Measurements from ENCODE around the gene MAPT. TPM values are rescaled to one million over a fixed set of nuclear protein-coding genes. Genes with fewer than 3 reads are reported as not detected.

MAPT gene
- total and polyA plus RNA-seq, 2 of the 13 experiments (the other 11 are each of a cell fraction or from before 2014, with no cell fraction given), result 2.1 to 2.8 TPM

DNA sequence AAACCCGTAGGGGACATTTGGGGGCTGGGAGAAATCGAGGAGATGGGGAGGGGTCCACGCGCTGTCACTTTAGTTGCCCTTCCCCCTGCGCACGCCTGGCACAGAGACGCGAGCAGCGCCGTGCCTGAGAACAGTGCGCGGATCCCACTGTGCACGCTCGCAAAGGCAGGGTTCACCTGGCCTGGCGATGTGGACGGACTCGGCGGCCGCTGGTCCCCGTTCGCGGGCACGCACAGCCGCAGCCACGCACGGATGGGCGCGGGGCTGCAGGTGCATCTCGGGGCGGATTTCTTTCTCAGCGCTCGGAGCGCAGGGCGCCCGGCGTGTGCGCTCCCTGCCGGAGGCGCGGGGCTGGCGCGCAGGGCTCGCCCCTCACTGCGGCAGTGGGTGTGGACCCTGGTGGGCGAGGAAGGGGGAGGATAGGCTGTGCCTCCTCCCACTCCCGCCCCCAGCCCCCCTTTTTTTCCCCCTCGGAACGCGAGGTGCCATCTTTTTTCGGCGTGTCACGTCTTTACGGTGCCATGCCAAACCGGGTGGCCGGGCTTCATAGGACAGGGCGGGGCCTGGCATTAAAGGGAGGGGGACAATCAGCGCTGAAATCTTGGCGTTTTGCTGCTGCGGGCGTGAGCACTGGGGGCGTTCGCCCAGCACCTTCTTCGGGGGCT, 1.1 kb downstream of the MAPT start (continued):
- TF ChIP-seq, protein P1, sequence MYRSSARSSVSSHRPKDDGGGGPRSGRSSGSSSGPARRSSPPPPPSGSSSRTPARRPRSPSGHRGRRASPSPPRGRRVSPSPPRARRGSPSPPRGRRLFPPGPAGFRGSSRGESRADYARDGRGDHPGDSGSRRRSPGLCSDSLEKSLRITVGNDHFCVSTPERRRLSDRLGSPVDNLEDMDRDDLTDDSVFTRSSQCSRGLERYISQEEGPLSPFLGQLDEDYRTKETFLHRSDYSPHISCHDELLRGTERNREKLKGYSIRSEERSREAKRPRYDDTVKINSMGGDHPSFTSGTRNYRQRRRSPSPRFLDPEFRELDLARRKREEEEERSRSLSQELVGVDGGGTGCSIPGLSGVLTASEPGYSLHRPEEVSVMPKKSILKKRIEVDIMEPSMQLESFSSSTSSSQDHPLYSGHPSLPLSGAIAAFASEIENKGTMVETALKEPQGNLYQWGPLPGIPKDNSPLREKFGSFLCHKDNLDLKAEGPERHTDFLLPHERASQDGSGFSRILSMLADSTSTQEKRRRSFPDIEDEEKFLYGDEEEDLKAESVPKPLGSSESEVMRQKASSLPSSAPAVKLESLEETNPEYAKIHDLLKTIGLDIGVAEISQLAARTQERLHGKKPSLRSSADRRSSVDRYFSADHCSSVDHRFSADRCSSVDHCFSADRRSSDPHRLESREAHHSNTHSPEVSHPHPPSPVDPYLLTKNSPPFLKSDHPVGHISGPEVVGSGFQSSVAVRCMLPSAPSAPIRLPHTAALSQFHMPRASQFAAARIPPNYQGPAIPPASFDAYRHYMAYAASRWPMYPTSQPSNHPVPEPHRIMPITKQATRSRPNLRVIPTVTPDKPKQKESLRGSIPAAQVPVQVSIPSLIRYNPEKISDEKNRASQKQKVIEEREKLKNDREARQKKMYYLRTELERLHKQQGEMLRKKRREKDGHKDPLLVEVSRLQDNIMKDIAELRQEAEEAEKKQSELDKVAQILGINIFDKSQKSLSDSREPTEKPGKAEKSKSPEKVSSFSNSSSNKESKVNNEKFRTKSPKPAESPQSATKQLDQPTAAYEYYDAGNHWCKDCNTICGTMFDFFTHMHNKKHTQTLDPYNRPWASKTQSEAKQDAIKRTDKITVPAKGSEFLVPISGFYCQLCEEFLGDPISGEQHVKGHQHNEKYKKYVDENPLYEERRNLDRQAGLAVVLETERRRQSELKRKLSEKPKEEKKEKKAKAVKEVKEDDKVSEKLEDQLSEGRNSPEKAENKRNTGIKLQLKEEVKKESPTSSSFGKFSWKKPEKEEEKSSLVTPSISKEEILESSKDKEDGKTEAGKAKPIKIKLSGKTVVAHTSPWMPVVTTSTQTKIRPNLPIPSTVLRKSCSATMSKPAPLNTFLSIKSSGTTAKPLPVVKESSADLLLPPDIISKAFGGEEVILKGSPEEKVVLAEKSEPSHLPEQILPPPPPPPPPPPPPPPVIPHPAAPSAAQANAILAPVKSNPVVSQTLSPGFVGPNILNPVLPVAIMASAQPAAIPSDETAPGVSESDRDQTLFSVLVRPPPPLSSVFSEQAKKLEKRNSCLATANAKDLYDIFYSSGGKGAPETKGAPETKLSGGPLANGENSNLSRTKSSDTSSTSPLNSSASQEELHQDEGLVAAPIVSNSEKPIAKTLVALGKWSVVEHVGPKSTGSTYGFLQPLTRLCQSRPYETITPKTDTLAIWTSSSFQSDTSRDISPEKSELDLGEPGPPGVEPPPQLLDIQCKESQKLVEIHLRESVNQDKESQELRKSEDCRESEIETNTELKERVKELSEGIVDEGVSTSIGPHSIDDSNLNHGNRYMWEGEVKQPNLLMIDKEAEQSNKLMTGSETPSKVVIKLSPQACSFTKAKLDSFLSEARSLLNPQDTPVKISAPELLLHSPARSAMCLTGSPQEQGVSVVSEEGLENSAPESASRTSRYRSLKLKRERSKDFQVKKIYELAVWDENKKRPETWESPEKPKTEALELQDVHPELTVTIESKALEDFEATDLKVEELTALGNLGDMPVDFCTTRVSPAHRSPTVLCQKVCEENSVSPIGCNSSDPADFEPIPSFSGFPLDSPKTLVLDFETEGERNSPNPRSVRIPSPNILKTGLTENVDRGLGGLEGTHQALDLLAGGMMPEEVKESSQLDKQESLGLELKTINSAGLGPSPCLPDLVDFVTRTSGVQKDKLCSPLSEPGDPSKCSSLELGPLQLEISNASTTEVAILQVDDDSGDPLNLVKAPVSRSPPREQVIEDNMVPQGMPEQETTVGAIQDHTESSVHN (CRISPR knock-in tag; IDR thresholded peaks at IDR 0.05), result 0 out of 2 replicates have a peak, but pooled peaks have one; percentile 45
- TF ChIP-seq, protein P2, sequence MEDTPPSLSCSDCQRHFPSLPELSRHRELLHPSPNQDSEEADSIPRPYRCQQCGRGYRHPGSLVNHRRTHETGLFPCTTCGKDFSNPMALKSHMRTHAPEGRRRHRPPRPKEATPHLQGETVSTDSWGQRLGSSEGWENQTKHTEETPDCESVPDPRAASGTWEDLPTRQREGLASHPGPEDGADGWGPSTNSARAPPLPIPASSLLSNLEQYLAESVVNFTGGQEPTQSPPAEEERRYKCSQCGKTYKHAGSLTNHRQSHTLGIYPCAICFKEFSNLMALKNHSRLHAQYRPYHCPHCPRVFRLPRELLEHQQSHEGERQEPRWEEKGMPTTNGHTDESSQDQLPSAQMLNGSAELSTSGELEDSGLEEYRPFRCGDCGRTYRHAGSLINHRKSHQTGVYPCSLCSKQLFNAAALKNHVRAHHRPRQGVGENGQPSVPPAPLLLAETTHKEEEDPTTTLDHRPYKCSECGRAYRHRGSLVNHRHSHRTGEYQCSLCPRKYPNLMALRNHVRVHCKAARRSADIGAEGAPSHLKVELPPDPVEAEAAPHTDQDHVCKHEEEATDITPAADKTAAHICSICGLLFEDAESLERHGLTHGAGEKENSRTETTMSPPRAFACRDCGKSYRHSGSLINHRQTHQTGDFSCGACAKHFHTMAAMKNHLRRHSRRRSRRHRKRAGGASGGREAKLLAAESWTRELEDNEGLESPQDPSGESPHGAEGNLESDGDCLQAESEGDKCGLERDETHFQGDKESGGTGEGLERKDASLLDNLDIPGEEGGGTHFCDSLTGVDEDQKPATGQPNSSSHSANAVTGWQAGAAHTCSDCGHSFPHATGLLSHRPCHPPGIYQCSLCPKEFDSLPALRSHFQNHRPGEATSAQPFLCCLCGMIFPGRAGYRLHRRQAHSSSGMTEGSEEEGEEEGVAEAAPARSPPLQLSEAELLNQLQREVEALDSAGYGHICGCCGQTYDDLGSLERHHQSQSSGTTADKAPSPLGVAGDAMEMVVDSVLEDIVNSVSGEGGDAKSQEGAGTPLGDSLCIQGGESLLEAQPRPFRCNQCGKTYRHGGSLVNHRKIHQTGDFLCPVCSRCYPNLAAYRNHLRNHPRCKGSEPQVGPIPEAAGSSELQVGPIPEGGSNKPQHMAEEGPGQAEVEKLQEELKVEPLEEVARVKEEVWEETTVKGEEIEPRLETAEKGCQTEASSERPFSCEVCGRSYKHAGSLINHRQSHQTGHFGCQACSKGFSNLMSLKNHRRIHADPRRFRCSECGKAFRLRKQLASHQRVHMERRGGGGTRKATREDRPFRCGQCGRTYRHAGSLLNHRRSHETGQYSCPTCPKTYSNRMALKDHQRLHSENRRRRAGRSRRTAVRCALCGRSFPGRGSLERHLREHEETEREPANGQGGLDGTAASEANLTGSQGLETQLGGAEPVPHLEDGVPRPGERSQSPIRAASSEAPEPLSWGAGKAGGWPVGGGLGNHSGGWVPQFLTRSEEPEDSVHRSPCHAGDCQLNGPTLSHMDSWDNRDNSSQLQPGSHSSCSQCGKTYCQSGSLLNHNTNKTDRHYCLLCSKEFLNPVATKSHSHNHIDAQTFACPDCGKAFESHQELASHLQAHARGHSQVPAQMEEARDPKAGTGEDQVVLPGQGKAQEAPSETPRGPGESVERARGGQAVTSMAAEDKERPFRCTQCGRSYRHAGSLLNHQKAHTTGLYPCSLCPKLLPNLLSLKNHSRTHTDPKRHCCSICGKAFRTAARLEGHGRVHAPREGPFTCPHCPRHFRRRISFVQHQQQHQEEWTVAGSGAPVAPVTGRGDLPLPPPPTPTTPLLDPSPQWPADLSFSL (CRISPR knock-in tag; IDR thresholded peaks at IDR 0.05), result 0 out of 2 replicates have a peak, but pooled peaks have one; percentile 11
- TF ChIP-seq HDAC6 (IDR thresholded peaks at IDR 0.05; ENCODE audit: low read depth, low read length), result peak; percentile 79; the same call in 1 of the 2 replicates
- TF ChIP-seq, protein P3, sequence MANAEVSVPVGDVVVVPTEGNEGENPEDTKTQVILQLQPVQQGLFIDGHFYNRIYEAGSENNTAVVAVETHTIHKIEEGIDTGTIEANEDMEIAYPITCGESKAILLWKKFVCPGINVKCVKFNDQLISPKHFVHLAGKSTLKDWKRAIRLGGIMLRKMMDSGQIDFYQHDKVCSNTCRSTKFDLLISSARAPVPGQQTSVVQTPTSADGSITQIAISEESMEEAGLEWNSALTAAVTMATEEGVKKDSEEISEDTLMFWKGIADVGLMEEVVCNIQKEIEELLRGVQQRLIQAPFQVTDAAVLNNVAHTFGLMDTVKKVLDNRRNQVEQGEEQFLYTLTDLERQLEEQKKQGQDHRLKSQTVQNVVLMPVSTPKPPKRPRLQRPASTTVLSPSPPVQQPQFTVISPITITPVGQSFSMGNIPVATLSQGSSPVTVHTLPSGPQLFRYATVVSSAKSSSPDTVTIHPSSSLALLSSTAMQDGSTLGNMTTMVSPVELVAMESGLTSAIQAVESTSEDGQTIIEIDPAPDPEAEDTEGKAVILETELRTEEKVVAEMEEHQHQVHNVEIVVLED (CRISPR knock-in tag; IDR thresholded peaks at IDR 0.05; ENCODE audit: borderline replicate concordance), result peak; percentile 27; the same call in 1 of the 2 replicates
- TF ChIP-seq FOXA3 (CRISPR knock-in tag; IDR thresholded peaks at IDR 0.05), result no peak
- TF ChIP-seq, protein P4, sequence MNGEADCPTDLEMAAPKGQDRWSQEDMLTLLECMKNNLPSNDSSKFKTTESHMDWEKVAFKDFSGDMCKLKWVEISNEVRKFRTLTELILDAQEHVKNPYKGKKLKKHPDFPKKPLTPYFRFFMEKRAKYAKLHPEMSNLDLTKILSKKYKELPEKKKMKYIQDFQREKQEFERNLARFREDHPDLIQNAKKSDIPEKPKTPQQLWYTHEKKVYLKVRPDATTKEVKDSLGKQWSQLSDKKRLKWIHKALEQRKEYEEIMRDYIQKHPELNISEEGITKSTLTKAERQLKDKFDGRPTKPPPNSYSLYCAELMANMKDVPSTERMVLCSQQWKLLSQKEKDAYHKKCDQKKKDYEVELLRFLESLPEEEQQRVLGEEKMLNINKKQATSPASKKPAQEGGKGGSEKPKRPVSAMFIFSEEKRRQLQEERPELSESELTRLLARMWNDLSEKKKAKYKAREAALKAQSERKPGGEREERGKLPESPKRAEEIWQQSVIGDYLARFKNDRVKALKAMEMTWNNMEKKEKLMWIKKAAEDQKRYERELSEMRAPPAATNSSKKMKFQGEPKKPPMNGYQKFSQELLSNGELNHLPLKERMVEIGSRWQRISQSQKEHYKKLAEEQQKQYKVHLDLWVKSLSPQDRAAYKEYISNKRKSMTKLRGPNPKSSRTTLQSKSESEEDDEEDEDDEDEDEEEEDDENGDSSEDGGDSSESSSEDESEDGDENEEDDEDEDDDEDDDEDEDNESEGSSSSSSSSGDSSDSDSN (CRISPR knock-in tag; IDR thresholded peaks at IDR 0.05), result peak; percentile 57; the same call in 1 of the 2 replicates
- peak; percentile 28; the same call in 1 of the 2 replicates for TF ChIP-seq HDAC1 (CRISPR knock-in tag; IDR thresholded peaks at IDR 0.05)

All from HepG2 (cell line).